Stimulated activated CD8-positive, alpha-beta memory T cell treated with anti-CD3 and anti-CD28 coated beads, Interleukin-12 subunit alpha, Interleukin-12 subunit beta, amount 100 ng/mL, for 24 hours (primary cell): Measurements from ENCODE around the gene COL10A1.

Source experiments
- DNase-seq: peaks from one replicate; pipeline ENCODE4 v3.0.0-alpha.2; 2020; ENCODE audit errors: extremely low read depth

The COL10A1 gene

DNA sequence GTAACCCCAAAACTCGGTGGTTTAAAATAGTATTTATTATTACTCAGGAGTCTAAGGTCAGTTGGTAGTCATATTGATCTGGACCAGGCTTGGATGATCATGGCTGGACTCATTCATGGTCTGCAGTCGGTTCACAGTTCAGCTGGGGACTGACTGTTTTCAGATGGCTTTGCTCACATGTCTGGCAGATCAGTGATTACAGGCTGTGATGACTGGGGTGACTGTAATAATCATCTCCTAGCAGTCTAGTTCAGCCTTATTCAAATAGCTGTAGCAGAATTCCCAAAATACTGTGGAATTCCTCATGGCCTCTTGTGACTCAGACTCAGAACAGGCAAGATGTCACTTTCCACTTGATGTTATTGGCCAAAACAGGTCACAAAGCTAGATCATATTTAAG is 41.6 kb downstream of the COL10A1 start:
- no peak for DNase-seq

DNA sequence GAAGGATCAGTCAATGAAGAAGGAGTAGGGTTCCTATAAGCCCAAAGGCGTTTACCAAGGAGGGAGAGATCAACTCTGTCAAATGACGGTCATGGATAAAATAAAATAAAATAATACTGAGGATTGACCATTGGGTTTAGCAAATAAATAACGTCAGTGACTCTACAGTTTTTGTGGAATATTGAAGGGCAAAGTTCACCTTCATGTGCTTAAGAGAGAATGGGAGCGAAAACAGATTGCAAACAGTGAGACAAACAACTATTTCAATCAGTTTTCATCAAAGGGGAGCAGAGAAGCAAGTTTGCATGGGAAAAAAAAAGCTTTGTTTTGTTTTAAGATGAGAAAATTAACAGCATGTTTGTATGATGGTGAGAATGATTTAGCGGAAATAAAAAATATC is 42.9 kb downstream of the COL10A1 start:
- no peak for DNase-seq

DNA sequence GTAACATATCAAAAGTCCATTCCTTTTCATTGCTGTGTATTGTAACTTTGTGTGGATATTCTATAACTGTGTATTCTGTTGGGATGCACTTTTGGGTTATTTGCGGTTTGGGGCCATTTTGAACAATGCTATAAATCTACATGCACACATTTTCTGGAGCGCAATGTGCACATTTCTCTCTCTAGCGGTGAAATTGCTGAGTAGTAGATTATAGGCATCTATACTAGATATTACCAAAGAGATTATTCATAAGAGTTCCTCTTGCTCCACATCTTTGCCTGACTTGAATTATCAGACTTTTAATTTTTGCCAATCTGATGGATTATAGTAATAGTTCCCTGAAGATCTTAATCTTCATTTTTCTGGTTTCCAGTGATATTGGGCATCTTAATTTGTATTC is 47.0 kb downstream of the COL10A1 start:
- DNase-seq = no peak

DNA sequence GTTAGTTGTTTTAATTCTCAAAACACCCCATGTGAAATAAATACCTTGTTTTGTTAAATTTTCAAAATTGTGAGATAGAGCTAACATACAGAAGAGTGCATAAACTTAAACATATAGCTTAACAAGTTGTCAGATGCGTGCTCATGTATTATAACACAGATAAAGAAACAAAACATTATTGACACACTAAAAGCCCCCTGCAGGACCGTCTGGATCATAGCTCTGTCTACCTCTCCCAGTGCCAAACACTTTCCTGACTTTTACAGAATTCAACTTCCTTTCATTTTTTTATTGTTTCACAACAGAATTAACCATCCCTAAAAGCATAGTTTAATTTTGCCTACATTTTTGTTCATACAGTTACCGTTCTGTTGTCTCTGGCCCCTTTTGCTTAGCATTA is 47.4 kb downstream of the COL10A1 start:
- no peak for DNase-seq

DNA sequence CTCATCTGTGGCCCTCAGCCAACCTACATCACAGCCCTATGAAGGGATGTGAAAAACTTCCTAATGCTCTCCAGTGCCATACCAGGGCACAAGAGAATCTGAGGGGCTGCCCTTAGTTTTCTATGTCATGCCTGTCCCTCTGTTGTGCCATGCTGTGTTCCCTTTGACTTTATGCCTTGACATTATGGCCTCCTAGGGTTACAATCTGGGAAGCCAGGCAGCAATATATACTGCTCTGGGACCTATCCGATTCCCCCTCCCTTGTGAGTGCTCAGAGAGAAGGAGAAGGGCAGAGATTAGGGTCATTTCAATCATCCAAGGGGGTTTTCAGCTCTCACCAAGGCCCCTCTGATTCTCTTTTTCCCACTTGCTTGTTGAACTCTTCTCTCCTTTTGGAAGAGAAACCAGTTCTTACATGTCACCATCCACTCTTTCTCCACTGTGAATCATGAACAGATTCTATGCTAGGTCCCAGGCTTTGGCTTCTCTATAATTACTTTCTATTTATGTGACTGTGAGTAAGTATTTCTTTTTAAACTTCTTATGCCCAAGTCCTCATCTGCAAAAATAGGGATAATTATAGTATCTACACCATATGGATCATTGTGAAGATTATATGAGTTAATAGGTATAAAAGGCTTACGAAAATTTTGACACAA is 51.1 kb downstream of the COL10A1 start:
- no peak for DNase-seq

DNA sequence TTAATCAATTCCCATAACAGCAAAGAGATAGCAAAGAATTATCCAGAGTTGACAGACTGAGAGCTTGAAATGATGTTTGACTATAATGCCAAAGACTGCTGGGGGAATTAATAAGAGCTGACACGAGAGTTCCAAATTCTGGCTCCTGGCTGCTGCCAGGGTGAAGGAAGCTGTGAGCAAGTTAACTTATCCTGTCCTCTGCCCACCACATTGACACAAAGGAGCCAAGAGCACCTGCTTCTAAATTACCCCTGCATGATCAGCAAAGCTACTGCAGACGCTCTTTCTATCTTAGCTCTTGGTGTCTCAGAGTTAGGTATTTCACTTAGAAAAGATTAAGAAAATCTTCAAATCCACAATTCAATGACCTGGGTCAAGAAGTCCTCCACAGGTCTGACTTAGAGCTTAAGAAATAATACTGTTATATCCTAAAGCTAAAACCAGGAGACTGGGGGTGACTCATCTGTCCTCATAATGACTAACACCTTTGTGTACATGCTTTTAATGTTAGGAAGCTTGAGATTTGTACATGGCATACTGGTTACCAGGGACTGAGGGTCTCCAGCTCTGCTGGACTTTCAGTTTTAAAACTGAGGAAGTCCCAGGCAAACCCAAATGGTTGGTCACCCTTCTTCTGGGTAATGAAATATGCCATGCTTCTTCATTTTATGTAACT is 52.0 kb downstream of the COL10A1 start:
- no peak for DNase-seq

DNA sequence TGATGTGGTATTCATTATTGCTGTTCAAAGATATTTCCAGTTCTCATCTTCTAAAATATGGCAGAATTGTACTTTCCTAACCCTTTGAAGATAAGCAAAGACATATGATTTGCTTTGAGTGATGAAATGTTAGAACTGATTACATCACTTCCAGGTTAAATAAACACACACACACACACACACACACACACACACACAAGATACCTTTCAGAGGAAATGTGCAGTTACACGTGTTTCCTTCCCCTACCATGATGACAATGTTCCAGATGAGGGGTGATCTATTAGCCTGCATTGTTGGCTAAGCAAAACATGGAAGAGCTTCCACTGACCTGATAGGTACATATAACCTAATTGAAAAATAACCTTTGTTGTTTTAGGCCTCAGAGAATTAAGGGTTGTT is 53.6 kb downstream of the COL10A1 start:
- DNase-seq = no peak

DNA sequence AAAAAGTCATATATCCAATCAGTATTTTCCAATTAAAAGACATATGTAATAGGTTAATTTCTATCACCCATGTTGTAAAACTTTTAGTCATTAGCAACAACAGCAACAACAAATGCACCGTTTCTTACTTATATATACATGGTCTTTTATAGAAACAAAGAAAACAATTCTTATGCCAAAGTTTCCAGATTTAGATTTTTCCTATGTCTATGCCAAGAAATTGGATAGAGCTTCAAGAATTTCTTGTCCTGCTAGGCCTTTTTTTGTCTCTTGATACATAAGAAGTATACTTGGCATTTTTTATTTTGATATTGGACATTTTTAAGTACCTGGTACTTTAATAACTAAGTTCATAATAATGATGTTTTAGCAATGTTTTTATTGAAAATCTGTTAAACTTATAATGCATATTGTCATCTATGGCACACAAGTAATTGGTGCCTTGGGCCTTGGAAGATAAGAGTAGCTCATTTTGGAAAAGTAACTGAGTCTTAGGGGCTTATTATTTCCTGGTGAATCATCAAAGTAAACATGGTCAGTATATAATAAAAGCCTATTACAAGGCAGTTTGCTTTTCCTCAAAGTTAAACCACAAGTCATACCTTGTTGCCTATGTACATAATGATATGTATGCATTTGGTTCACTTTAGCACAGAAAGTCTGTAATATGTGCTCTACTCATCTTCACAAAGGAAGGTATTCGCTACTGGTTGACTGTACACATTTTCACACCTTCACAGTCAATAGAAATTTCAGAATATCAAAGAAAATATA is 55.1 kb downstream of the COL10A1 start:
- DNase-seq = no peak

DNA sequence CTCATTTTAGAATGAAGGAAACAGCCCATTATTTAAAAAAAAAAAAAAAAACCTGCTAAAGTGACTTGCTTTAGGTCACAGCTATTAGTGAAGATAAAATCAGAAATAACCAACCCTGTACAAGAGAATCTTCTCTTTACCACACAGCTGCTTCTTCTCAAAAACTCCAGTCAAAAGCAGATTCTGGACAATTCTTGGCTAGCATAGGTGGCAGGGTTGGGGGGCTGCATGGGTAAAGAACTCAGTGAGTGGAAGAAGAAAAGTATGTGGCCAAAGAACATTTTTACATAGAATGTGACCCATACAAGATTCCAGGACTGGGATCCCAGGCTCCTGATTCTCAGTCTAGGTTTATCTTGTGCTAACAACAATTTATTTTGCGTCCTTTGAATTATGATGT is 55.8 kb downstream of the COL10A1 start:
- DNase-seq = no peak
